SH-SY5Y (cell line): ENCODE measurements around the gene PATJ.

Source experiments
- GATA2 ChIP-seq: IDR thresholded peaks from 2 replicates; pipeline ENCODE4 v1.6.1; 2011; ENCODE audit warnings: mild to moderate bottlenecking, low read depth, low read length
- GATA3 ChIP-seq: IDR thresholded peaks from 2 replicates; pipeline ENCODE4 v1.6.1; 2011; ENCODE audit warnings: low read depth, mild to moderate bottlenecking, low read length, moderate library complexity

DNA sequence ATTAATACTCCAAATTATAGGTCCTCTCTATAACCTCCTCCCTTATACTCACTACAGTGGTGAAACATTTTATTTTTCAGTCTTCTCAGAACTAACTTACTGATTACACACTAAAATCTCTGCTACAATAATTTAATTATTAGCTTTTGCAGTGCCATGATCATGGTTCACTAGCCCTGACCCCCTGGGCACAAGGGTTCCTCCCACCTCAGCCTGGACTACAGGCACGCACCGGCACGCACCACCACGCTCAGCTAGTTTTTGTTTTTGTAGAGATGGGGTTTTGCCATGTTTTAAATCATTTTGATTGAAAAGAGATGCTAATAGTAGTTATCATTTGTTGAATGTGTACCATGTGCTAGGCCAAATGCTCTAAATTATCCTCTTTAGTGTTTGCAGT lies 6.3 kb downstream of the PATJ start:
- TF ChIP-seq GATA3, result no peak
- no peak for TF ChIP-seq GATA2
